NCI-H2227 treated with DMSO at 0.1 percent for 48 hours (cell line): ENCODE data around the gene PLEKHB2.
A peak's percentile ranks its signal among the peaks of the same experiment; 100 is the strongest.
"Not testable (repeated sequence)": the region's sequence is repeated elsewhere in the genome, so short reads cannot be mapped to it uniquely, and the experiment has no call there.

Source experiments
- DNase-seq: peaks from one replicate; lab custom pipeline; 2025; lab: John Stamatoyannopoulos, UW

The PLEKHB2 gene

GRCh38 chr2:131105156-131105949 lies at the start of gene PLEKHB2:
Gene PLEKHB2 (plus strand): TSS chr2:131105336. CDS start chr2:131120942, 15,606 bp downstream.
- peak; percentile 95 for DNase-seq

- DNase-seq, result no peak
Measured at GRCh38 chr2:131056204-131056931, 48.8 kb upstream of the PLEKHB2 start.

GRCh38 chr2:131056932-131057287 lies 48.2 kb upstream of the PLEKHB2 start:
- no peak for DNase-seq

- no peak for DNase-seq
Measured at GRCh38 chr2:131058214-131058843, 46.8 kb upstream of the PLEKHB2 start.

- DNase-seq, result no peak
Measured at GRCh38 chr2:131058920-131059319, 46.2 kb upstream of the PLEKHB2 start.

GRCh38 chr2:131063501-131064283 lies 41.4 kb upstream of the PLEKHB2 start:
- DNase-seq, result no peak

- DNase-seq, result no peak
Measured at GRCh38 chr2:131064589-131065512, 40.3 kb upstream of the PLEKHB2 start.

- no peak for DNase-seq
Measured at GRCh38 chr2:131067465-131068125, 37.5 kb upstream of the PLEKHB2 start.

- DNase-seq, result not testable (repeated sequence)
Measured at GRCh38 chr2:131068172-131068571, 37.0 kb upstream of the PLEKHB2 start.

GRCh38 chr2:131075578-131075977 lies 29.6 kb upstream of the PLEKHB2 start:
- not testable (repeated sequence) for DNase-seq

- no peak for DNase-seq
Measured at GRCh38 chr2:131076707-131077106, 28.4 kb upstream of the PLEKHB2 start.

GRCh38 chr2:131077182-131077846 lies 27.8 kb upstream of the PLEKHB2 start:
- no peak for DNase-seq

GRCh38 chr2:131077966-131078365 lies 27.2 kb upstream of the PLEKHB2 start:
- no peak for DNase-seq

- DNase-seq, result not testable (repeated sequence)
Measured at GRCh38 chr2:131079931-131080330, 25.2 kb upstream of the PLEKHB2 start.

GRCh38 chr2:131081190-131081589 lies 23.9 kb upstream of the PLEKHB2 start:
- no peak for DNase-seq

- DNase-seq, result no peak
Measured at GRCh38 chr2:131085646-131086045, 19.5 kb upstream of the PLEKHB2 start.

- DNase-seq, result no peak
Measured at GRCh38 chr2:131092458-131093005, 12.6 kb upstream of the PLEKHB2 start.

GRCh38 chr2:131093006-131093695 lies 12.0 kb upstream of the PLEKHB2 start, which contains the start of gene FAM168B:
Gene FAM168B (minus strand): TSS chr2:131093460. CDS start chr2:131082646, 10,814 bp downstream.
- peak; percentile 93 for DNase-seq
